ENCODE results near the gene NOTUM.

The NOTUM gene

DNA sequence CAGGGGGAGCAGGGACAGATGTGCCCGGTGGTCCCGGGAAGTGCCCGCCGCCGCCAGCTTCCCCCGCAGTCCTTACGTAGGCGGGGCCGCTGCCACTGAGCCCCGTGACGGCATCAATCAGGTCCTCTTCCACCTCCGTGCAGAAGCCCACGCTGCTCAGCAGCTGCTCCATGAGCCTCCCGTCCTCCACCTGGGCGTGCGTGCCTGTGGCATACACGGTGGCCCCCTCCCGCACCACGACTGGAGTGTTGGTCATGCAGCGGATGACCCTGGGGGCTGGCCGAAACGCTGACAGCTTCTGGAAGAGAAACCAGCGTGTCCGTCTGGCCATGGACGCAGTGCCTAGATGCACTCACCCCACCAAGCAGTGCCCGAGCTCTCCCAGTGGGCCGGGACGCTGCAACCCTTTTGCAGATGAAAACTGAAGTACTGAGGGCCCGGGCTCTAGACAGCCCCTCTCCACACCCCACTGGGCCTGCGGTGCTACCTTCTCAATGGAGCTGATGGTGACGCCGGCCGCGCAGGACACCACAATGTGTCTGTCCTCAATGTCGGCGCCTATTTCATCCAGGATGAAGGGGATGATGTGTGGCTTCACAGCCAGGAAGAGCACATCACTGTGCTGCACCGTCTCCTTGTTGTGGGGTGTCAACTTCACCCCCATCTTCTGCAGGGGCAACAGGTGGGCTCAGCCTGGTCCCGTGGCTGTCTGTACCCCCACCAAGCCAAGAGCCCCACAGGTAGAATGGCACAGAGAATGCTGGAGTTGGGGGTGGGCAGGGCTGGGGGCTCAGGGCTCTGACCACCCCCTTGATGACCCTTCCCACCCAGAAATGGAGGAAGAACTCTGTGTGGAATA lies 25.9 kb downstream of the NOTUM start:
- no peak for DNase-seq

DNA sequence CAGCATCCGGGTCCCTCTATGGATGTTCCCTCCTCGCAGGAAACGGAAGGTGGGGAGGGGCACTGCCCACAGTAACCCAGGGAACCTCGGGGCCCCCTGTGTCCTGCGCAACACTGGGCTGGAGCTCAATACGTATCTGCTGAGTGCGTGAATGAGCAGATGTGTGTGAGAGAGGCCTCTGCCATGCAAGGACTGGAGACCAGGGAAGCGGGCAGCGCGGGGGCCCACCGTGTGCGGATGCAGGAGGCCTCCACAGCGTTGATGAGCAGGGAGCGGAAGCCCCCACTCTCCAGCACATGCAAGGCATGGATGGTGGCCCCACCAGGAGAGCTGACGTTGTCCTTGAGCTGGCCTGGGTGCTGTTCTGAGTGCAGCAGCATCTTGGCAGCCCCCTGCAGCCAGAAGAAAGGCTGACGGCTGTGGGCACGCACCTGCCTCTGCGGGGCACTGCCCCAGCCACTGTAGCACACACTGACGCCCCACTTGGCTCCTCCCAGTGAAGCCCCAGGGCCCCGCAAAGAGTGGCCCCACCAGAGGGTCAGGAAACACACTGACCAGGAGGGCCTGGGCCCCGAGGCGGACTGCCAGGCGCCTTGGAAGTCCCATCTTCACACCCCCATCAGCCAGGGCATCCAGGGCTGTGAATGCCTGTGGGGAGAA lies 26.8 kb downstream of the NOTUM start:
- no peak for DNase-seq

DNA sequence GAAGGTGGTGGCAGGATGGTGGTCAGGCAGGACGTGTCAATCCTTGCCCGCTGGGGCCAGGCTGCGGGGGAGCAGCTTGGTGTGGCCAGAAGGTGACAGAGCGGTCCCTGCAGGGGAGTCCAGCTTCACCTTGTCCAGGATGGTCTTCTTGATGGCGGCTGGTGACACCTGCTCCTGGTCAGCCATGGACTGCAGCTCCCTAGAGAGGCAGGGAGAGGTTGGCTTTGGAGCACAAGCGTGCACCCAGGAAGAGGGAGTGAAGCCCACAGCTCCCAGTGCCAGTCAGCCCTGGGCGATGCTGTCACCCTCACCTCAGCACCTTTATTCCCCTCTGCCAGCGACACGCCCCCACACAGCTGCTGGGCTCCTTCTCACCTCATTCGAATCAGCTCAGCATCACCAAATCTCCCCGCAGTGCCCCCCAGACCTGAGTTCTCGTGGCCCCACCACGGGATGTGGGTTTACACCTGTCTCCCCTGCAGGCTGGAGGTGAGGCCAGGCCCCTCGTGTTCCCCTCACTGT lies 27.7 kb downstream of the NOTUM start:
- DNase-seq: no peak

- no peak for DNase-seq
Observed at GRCh38 chr17:81932333-81932983, 28.5 kb downstream of the NOTUM start.

DNA sequence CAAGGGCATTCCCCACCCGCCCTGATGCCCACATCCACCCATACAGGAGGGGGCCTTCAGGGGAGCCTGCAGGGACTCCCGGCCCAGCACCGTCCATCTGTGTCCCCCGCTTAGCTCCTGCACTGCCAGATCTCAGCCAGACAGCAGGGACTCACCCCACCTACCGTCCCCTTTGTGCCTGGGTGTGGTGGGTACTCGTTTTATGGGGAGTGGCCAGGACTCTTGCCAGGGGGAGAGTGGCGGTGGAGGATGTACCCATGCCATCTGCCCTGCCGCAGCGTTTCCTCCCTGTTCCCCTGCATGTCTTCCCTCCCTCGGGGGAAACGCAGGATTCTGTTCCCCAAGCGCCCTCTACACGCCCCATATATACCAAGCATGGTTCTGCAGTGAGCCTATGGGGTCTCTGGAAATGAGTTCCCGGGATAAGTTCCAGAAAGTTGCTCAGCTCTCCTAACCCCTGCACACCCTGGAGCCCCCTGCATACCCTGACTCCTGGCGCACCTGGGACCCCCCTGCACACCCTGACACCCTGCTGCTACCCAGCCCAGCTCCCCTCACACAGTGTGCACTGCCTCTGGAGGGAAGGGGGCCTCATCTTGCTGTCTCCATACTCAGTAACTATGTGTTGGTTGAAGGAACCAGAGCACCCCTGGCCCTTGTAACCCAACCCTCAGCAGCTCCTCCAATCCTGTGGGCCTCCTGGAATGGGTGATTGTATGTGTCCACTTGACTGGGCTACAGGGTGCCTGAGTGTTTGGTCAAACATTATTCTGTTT lies 29.2 kb downstream of the NOTUM start:
- no peak for DNase-seq

- DNase-seq: no peak
Observed at GRCh38 chr17:81931189-81931556, 29.8 kb downstream of the NOTUM start.

- no peak for DNase-seq
Observed at GRCh38 chr17:81930142-81931125, 30.6 kb downstream of the NOTUM start.

DNA sequence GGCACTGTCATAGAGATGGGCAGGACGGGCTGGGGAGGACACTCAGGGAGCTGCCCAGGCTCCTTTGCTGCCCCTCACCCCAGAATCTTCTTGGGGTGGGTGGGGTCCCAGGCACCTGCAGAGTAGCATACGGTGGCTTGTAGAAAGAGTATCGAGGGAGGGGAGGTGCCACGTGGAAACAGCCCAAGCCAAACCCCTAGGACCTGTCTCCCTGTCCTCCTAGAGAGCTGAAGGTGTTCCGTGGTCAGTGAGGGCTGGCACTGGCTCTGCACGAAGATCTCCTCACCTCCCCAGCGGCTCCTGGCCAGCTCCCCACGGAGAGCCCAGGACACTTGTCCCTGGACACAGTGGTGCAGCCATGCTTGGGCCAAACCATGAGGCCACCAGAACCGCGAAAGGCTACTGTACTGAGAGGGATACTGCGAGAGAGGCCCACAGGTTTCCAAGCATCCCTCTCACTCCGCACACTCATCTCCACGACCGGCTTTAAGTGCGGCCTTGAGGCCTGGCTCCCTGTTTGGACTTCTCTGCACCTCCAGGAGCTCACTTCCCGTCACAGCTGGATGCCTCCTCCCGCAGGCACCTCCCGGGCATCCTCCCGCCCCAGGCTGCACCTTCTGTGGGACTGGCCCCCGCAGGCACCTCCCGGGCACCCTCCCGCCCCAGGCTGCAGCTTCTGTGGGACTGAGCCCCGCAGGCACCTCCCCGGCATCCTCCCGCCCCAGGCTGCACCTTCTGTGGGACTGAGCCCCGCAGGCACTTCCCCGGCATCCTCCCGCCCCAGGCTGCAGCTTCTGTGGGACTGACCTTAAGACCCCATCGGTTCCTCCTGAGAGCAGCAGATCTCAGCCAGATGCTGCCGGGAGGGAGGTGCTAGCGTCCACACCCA lies 31.5 kb downstream of the NOTUM start:
- DNase-seq: no peak

GRCh38 chr17:81928544-81929252 lies 32.3 kb downstream of the NOTUM start:
- peak; percentile 33 for DNase-seq

DNA sequence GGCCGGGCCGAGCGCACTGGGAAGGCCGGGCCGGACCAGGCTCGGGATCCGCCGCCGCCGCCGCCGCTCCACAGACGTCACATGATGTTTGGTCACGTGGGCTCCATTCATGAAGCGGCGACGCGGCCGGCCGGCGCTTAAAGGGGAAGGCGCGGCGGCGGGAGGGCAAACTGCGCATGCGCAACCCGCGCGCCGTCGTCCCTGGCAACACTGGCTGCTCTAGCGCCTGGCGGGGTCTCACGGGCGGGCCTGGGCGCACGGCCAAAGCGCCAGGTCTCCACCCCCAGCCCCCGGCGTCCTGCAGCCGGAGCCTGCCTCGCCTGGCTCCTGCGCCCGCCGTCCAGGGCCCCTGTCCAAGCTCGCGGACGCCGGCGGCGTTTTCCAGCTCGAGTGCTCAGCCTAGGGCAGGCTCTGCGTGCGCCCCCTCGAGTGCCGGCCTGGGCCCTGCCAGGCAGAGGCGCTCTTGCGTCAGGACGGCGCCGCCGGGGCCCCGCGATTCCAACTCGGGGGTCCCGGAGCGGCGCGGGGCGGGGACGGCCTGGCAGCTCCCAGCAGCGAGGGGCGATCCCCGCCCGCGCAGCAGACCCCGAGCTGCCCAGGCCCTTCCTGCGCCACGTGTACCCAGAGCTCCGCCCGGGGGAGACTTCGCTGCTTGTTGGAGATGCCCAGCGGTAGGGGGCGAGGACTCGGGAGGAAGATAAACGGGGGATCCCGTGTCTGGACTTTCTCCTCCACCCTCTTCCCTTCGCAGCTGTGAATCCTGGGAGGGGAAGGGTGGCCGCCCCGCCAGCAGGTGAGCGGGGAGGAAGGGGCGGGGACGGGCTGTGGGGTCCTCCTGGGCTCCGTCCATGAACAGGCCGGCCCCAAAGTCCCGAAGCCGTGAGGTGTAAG lies 33.1 kb downstream of the NOTUM start, which contains the start of gene MAFG:
Gene MAFG (minus strand): TSS at position 83 of the 891 bp plus-strand sequence. CDS start 4,550 bp downstream, outside the sequence.
- DNase-seq: peak; percentile 96

DNA sequence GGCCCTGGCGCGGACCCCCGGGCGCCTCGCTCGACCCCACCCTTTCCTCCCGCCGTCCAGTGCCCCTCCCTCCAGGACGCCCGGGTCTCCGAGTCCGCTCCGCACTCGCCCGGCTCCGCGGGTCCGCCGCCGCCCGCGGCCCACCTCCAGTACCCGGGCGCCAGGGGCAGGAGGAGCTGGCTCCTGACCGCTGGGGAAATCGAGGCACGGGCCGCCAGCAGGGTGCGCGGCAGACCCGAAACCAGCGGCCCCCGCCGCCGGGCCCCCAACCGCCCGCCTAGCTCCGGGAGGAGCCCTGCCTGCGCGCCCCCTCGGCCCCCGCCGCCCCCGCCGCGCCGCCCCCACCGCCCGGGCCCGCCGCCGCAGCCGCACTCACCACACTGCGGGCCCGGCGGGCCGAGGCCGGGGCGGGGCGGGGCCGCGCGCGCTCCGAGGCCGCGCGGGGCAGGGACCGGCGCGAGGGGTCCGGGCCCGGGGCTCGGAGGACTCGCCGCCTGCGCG lies 33.8 kb downstream of the NOTUM start:
- DNase-seq: no peak

DNA sequence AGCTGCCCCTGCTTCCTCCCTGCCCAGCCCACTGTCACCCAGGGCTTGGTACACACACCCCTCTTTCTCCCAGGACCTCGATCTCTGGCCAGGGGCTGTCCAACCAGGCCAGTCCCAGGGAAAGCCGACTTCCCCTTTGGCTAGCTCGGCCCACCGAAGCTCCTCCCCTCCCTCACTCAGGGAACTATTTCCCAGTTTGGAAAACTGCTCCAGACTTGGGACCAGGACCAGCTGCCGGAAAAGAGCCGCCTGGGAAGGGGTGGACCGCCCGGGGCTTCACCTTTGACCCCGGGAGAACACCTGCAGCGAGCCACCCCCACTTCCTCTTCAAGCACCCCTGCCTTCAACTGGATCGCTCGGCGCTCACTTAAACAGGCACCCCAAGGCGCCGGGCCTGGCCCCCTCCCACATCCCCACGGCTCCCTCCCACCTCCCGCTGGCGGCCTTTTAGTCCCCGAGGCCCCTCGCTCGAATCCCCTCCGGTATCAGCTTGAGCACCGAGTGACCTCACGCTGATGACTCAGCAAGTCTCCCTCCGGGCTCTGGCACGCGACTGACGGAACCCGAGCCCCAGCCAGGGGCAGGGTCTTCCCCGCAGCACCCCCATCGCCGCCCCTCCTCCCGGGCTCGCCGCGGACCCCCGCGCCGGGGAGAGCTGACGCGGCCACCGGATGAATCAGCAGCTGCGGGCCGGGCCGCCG lies 34.4 kb downstream of the NOTUM start:
- DNase-seq: peak; percentile 82

DNA sequence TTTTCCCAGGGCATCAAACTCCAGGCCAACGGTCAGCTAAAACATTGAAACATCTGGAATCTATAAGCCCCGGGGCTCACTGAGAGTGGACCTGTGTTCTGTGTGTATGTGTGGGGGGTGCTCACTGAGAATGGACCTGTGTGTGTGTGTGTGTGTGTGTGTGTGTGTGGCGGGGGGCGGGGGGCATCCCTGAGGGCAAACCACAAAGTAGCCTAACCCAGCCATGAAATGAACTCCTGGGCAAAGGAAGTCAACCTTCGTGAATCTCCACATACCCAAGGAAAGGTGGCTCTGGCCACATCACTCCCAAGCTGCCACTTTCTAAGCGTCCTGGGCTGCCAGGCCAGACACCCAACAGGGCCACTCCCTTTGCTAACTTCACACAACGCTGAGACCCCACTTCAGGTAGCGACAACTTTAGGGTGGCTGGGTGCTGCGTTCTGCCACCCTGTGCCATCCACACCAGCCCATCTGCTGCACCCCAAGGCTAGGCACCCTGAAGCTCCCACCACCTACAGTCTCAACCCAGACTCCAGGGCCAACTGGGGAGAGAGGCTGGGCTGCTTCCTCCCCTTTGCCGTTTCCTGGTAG lies 35.0 kb downstream of the NOTUM start:
- no peak for DNase-seq

GRCh38 chr17:81924557-81925532 lies 36.1 kb downstream of the NOTUM start:
- DNase-seq: no peak
